DMS 273 treated with DMSO at 0.1 percent for 48 hours (cell line): ENCODE results near the gene PTPRN2.

Experiments used
- DNase-seq: peaks from one replicate; lab custom pipeline; 2025; lab: John Stamatoyannopoulos, UW

The PTPRN2 gene

GRCh38 chr7:158602905-158603772 lies 15.5 kb upstream of the PTPRN2 start:
- DNase-seq: no peak

- DNase-seq: no peak
These were observed 14.4 kb upstream of the PTPRN2 start for GRCh38 chr7:158602041-158602440.

DNA sequence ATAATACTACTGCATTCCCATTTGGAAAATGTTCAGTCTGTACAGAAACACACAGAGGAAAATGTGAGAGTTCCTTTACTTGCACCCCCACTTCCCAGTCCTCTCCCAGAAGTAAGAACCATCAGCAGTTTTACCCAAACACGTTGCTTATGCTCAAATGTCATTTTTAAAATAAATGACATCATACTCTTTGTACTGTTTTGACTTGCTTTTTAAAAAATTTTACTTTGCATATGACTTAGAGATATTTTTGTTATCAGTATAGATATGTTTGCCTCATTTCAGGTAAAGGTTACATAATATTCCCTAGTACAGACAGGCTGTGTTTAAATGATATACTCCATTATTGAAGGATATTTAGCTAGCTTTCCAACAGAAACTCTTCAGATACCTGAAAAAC lies 13.5 kb upstream of the PTPRN2 start:
- DNase-seq: no peak

DNA sequence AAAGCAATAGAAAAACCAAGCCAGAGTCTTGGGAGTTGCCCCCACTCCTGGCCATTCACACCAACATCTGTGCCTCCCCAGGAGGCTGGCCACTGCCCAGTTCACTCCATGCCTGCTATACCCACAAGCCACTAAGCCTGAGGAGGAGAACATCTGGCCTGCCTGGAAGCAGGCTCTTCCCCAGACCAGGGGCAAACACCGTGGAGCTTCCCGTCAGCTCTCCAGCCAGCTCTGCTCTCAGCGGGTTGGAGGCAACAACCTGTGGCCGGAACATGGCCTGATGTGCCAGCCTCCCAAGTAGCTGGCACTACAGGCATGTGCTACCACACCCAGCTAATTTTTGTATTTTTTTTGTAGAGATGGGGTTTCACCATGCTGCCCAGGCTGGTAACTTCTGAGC lies 9.1 kb upstream of the PTPRN2 start:
- DNase-seq: no peak

GRCh38 chr7:158596309-158596708 lies 8.7 kb upstream of the PTPRN2 start:
- no peak for DNase-seq

- no peak for DNase-seq
These were observed 7.4 kb upstream of the PTPRN2 start for GRCh38 chr7:158595068-158595467.

DNA sequence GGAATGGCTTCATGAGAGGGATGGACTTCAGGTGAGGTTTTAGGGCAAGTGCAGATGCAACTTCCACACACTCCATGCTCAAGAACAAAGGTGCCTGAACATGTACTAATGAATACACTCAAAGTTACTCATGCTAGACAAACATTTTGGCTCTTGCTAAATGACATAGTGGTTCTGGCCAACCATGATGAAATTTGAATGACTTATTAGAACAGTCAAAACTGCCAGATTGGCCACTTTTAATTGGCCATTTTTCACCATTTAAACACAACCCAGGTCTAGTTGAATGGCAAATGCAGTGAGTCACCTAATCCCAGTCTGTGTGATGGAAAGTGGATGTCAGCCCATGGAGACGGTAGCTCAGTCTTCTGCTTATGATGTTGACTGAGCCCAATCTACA lies 4.9 kb upstream of the PTPRN2 start:
- no peak for DNase-seq

DNA sequence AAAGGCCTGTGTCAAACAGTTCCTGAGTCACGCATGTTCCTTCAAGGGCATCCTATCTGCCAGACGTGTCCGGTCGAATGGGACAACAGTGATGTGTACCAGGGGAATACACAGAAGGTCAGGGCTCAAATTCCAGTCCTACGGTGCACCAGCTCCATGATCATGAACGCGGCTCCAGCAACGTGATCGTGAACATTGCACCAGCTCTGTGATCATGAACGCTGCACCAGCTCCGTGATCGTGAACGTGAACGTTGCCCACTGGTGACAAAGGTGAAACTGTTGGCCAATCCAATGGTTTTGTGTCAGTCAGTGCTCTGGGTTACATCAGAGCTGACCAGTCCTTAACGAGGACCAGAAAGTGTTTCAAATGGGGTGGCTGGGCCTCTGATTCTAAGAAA lies 4.3 kb upstream of the PTPRN2 start:
- no peak for DNase-seq

DNA sequence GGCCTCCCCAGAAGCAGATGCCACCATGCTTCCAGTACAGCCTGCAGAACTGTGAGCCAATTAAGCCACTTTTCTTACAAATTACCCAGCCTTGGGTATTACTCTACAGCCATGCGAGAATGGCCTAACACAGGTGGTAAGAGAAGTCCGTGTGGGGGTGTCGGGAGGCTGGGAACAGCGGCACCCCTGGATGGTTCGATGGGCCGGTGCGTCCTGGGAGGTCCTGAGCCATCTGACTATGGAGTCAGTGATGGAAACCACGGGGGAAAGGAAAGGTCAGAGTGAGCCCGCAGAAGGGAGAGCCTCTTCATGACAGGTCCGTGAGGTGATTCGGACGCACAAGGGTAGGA lies 2.5 kb upstream of the PTPRN2 start:
- no peak for DNase-seq

- DNase-seq: no peak
These were observed 2.0 kb upstream of the PTPRN2 start for GRCh38 chr7:158589653-158590052.

GRCh38 chr7:158588878-158589442 lies 1.3 kb upstream of the PTPRN2 start:
- no peak for DNase-seq

DNA sequence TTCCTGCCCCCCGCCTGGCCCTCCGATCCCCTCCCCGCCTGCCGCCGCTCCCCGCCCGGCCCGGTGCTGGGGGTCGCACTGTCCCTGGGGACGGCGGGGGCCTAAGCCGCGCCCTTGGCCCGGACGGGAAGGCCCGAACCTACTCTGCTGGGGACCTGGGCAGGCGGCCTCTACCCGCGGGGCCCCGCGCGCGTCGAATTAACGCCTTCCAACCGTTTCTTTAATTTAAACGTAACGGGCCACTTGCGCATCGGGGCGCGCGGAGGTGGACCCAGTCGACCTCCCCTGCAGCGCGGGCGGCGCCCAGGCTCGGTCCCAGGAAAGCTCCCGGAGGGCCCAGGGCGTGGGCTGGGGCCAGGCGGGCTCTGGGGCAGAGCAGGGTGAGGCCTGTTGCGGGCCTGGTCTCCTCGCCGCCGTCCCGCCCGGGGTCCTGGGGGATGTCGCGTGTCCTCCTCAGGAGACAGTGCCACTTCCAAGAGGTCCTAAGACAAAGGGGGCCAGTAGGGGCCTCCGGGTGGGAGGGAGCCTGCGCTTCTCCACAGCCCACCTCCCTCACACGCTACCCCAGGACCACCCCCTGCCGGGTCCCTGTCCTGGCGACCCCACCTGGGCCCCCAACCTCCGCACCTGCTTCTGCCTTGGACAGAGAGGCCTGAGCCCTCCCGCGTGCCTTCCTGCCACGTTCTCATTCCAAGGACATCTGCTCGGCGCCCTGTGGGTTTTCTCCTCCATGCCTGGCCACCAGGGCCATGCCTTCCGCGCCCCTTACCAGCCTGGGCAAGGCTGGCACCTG lies 658 bp upstream of the PTPRN2 start:
- DNase-seq: no peak

DNA sequence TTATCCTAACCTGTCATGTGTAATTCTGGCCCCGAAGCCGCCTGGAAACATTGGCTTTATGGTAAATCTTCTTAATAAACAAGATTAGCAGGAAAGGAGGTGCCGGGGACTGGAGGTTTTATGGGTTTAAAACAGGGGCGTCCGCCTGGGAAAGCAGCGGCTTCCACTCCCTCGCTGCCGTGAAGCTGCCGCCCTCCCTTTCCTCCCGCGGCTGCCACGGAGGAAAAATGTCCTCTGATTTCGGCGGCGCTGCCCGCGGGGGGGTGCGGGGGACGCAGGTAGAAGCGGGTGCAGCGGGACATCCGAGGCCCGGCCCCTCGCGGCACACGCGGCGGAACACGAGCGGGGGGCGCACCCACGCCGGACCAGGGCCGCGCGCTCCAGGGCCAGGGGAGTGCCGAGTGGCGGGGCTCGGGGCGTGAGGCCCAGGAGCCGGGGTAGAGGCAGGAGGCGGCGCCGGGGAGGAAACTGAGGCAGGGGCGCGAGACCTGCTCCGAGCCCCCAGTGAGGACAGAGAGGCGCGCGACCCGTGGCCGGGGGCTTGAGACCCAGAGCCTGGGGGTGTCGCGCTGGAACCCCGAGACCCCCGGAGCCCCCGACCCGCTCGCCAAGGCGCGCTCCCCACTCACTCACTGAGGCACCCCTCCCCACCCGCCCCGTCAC lies 993 bp downstream of the PTPRN2 start:
- DNase-seq: no peak

- no peak for DNase-seq
These were observed 1.7 kb downstream of the PTPRN2 start for GRCh38 chr7:158585721-158586498.

- DNase-seq: no peak
These were observed 3.2 kb downstream of the PTPRN2 start for GRCh38 chr7:158584407-158584806.

- DNase-seq: no peak
These were observed 3.8 kb downstream of the PTPRN2 start for GRCh38 chr7:158583810-158584209.

DNA sequence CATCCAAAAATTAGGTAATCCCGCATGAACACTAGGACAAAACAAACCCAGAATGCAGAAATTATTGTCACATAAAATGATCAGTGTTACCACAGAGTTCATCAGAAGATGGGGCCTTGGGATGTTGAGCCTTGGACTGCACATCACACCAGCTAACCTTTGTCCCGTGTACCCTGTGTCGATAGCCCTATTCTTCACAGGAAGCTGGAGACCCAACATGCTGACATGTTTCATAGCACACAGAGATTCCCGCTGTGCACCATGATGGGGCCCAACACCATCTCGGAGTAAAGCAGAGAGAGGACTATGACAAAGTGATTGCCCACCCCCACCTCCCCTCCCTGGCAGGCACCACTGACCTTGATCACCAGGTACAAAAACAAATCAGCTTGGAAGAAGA lies 4.5 kb downstream of the PTPRN2 start:
- no peak for DNase-seq

GRCh38 chr7:158582089-158582456 lies 5.5 kb downstream of the PTPRN2 start:
- DNase-seq: no peak

DNA sequence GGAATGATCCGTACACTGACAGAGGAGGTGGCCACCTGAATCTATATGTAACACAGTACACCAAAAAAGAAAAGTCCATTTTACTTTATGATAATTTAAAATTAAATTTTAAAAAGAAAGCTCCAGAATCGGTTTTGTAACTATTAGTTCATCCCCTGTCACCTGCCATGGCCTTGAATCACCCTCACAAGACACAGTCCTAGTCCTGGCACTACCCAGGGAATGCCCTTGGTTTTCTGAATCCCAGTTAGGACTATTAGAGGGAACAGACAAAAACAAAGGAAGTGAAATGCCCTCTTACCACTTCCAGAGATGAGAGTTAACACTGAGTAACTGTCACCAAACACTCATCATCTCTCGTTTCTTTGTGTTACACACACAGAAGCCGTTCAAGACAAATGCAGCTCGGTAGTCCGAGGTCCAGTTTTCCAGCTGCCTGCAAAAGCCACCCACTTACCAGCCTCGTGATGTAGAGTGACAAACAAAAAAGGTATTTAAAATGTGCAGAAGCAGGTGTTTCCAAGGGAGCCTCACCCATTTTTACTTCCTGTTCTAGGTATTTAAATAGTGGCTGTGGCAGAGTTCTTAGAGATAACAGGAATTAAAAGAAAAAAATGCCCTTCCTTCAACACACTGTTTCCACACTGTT lies 6.1 kb downstream of the PTPRN2 start:
- no peak for DNase-seq

- DNase-seq: no peak
These were observed 7.7 kb downstream of the PTPRN2 start for GRCh38 chr7:158579662-158580646.
